Osteoblast (primary cell): ENCODE measurements around the gene LRP5. TPM values are rescaled to one million over a fixed set of nuclear protein-coding genes. Genes with fewer than 3 reads are reported as not detected.

Experiments
- DNase-seq: peaks from one replicate; pipeline ENCODE4 v3.0.0; 2011; ENCODE audit warnings: low spot score, mixed read lengths; ENCODE audit not compliant: insufficient read length; ENCODE audit errors: missing footprints
- H2AFZ ChIP-seq: 2 replicates; pipeline ENCODE4 v1.6.0; 2011; ENCODE audit warnings: mild to moderate bottlenecking, low read length
- H3K27ac ChIP-seq: 2 replicates; pipeline ENCODE4 v1.5.1; 2011; ENCODE audit warnings: mild to moderate bottlenecking, low read depth, low read length, moderate library complexity
- H3K27me3 ChIP-seq: 2 replicates; pipeline ENCODE4 v1.6.0; 2012; ENCODE audit warnings: mild to moderate bottlenecking, control low read depth, inconsistent platforms, low read length, moderate library complexity; ENCODE audit not compliant: insufficient read depth
- H3K36me3 ChIP-seq: 2 replicates; pipeline ENCODE4 v1.5.1; 2011; ENCODE audit warnings: mild to moderate bottlenecking, low read length, control low read depth, moderate library complexity; ENCODE audit not compliant: insufficient read depth
- H3K4me1 ChIP-seq: 2 replicates; pipeline ENCODE4 v1.5.1; 2011; ENCODE audit warnings: mild to moderate bottlenecking, low read length, control low read depth, moderate library complexity; ENCODE audit not compliant: insufficient read depth
- H3K4me2 ChIP-seq: 2 replicates; pipeline ENCODE4 v1.6.0; 2011; ENCODE audit warnings: mild to moderate bottlenecking, low read length; ENCODE audit not compliant: insufficient read depth
- H3K4me3 ChIP-seq: fragments of 200-600 bp; sonication (generic); 3 replicates; pipeline ENCODE4 v1.5.1; 2012; ENCODE audit warnings: mild to moderate bottlenecking, low read length, inconsistent platforms; ENCODE audit not compliant: insufficient read depth
- H3K79me2 ChIP-seq: 2 replicates; pipeline ENCODE4 v1.6.0; 2012; ENCODE audit warnings: mild to moderate bottlenecking, low read length, control low read depth, inconsistent platforms; ENCODE audit not compliant: insufficient read depth
- H3K9me3 ChIP-seq: 2 replicates; pipeline ENCODE4 v1.5.1; 2011; ENCODE audit warnings: low read depth, low read length, control low read depth
- H4K20me1 ChIP-seq: 2 replicates; pipeline ENCODE4 v1.6.0; 2012; ENCODE audit warnings: mild to moderate bottlenecking, low read length, control low read depth; ENCODE audit not compliant: insufficient read depth
- CTCF ChIP-seq: IDR thresholded peaks from 2 replicates; pipeline ENCODE4 v1.5.1; 2011; ENCODE audit warnings: mild to moderate bottlenecking, low read depth, low read length, moderate library complexity; ENCODE audit errors: extremely low read depth
- total RNA-seq: library from RNA; depleted of rRNA; stranded (reverse); fragments of >200 nt; gene quantifications from 2 replicates; pipeline ENCODE4 v1.2.3, GENCODE V29; 2012

LRP5 gene
- total RNA-seq, 1 donor, result 16.3 TPM

DNA sequence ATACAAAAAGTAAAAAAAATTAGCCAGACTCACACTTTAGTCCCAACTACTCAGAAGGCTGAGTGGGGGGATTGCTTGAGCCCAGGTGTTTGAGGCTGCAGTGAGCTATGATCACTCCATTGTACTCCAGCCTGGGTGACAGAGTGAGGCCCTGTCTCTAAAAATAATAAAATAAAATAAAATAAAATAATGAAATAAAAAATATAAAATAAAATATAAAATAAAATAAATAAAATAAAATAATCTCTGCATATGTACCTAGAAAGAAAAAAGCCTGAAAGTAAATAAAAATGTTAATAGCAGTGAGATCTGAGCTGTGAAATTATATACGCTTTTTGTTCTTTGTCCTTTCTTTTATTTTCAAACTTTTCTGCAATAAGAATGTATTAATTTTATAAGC is 17.1 kb upstream of the LRP5 start:
- no peak for TF ChIP-seq CTCF
- Histone ChIP-seq H3K9me3 (no peaks in the 10 kb centered on the region), H3K27me3 (no peaks in the 10 kb centered on the region)

DNA sequence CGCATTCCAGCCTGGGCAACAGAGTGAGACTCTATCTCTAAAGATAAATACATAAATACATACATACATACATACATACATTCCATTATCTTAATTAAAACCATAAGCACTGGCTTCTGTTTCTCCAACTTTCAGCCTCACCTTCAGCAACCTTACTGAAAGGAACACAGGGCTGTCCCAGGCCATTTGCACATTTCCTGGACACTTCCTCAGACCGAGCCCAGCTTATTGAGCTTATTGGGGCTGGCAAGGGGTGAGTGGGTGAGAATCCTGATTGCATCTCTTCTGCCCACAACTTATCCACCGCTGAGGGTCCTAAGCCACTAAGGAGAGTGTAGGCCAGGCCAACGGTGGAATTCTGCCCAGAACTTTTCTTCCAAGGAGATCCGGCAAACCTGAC is 16.5 kb upstream of the LRP5 start:
- Histone ChIP-seq H3K4me2 (no peak overlapping the region), H3K9me3 (no peaks in the 10 kb centered on the region), H3K4me3 (no peak overlapping the region), H3K79me2 (no peaks in the 10 kb centered on the region), H4K20me1 (no peaks in the 10 kb centered on the region), H3K27ac (no peak overlapping the region), H2AFZ (no peak overlapping the region), H3K36me3 (no peaks in the 10 kb centered on the region), H3K27me3 (no peaks in the 10 kb centered on the region), H3K4me1 (no peaks in the 10 kb centered on the region)
- TF ChIP-seq CTCF, result no peak
- DNase-seq, result peak; percentile 8

More for the DNA sequence above, 17.1 kb upstream of the LRP5 start:
- Histone ChIP-seq H3K4me3 (no peak overlapping the region), H3K36me3 (no peaks in the 10 kb centered on the region), H2AFZ (no peak overlapping the region), H3K27ac (no peak overlapping the region), H3K4me1 (no peaks in the 10 kb centered on the region), H3K4me2 (no peak overlapping the region), H3K79me2 (no peaks in the 10 kb centered on the region), H4K20me1 (no peaks in the 10 kb centered on the region)
- DNase-seq, result no peak

GRCh38 chr11:68296344-68297051 is 15.9 kb upstream of the LRP5 start:
- H4K20me1 ChIP-seq, result no peaks in the 10 kb centered on the region
- DNase-seq, result no peak
- H3K4me1 ChIP-seq, result no peaks in the 10 kb centered on the region
- H3K36me3 ChIP-seq, result no peaks in the 10 kb centered on the region
- H3K27ac ChIP-seq, result no peak overlapping the region
- H3K9me3 ChIP-seq, result no peaks in the 10 kb centered on the region
- H3K79me2 ChIP-seq, result no peaks in the 10 kb centered on the region
- H2AFZ ChIP-seq, result no peak overlapping the region
- TF ChIP-seq CTCF, result no peak
- no peak overlapping the region for H3K4me2 ChIP-seq
- H3K27me3 ChIP-seq, result no peaks in the 10 kb centered on the region
- no peak overlapping the region for H3K4me3 ChIP-seq

DNA sequence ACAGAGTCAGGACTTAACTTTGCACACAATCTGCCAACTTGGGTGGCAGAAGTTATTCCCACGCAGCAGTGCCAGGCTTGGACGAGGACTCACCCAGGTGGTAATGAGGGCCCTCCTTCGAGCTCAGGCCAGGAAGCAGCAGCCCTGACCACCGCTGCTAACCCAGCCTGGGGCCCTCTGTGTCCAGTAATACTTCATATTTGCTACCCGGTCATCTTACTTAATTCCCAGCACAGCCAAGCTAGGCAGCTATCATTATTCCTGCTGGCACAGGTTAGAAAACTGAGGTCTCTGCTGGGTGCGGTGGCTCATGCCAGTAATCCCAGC is 15.4 kb upstream of the LRP5 start:
- Histone ChIP-seq H3K4me3 (no peak overlapping the region), H3K4me1 (no peaks in the 10 kb centered on the region), H4K20me1 (no peaks in the 10 kb centered on the region), H3K79me2 (no peaks in the 10 kb centered on the region), H2AFZ (no peak overlapping the region), H3K27ac (no peak overlapping the region), H3K27me3 (no peaks in the 10 kb centered on the region), H3K36me3 (no peaks in the 10 kb centered on the region), H3K9me3 (no peaks in the 10 kb centered on the region), H3K4me2 (no peak overlapping the region)
- peak; percentile 36 for DNase-seq
- no peak for TF ChIP-seq CTCF
